Measurements from ENCODE around the gene POMT2.
"Not testable (repeated sequence)": the region's sequence is repeated elsewhere in the genome, so short reads cannot be mapped to it uniquely, and the experiment has no call there.

Gene POMT2

GRCh38 chr14:77340389-77340788 lies 19.7 kb upstream of the POMT2 start:
- DNase-seq (ENCODE audit: extremely low spot score): no peak
- ChIA-PET POLR2A (no interaction called here), CTCF (no interaction called here)
- TF ChIP-seq FOXA1 (IDR thresholded peaks at IDR 0.05): no peak
- TF ChIP-seq LEF1 (IDR thresholded peaks at IDR 0.05; ENCODE audit: borderline replicate concordance): no peak
- TF ChIP-seq NFRKB (IDR thresholded peaks at IDR 0.05): no peak
- no peak for TF ChIP-seq BHLHE40 (IDR thresholded peaks at IDR 0.05; ENCODE audit: borderline replicate concordance)
- no peak for TF ChIP-seq CTBP1 (IDR thresholded peaks at IDR 0.05; ENCODE audit: borderline replicate concordance)
- no peak for TF ChIP-seq FOXM1 (IDR thresholded peaks at IDR 0.05; ENCODE audit: borderline replicate concordance)
- no peak for TF ChIP-seq ZNF384 (IDR thresholded peaks at IDR 0.05)
- no peak for TF ChIP-seq L3MBTL2 (conservative IDR thresholded peaks at IDR 0.05)
- TF ChIP-seq FOXK2 (IDR thresholded peaks at IDR 0.05): no peak
- TF ChIP-seq ELF4 (IDR thresholded peaks at IDR 0.05): no peak
- TF ChIP-seq TARDBP (IDR thresholded peaks at IDR 0.05): no peak
- TF ChIP-seq PKNOX1 (IDR thresholded peaks at IDR 0.05): no peak
- TF ChIP-seq ARNT (IDR thresholded peaks at IDR 0.05): no peak

- POLR2A ChIA-PET: interaction anchor here (1.0 kb wide), 1 partner anchor 11 kb away, joined by 4 read pairs; no protein-coding TSS in a partner anchor
- TF ChIP-seq NFRKB (IDR thresholded peaks at IDR 0.05) (no peak), LEF1 (IDR thresholded peaks at IDR 0.05; ENCODE audit: borderline replicate concordance) (no peak), ARNT (IDR thresholded peaks at IDR 0.05) (no peak), SUZ12 (IDR thresholded peaks at IDR 0.05) (no peak)
- DNase-seq (ENCODE audit: extremely low spot score): no peak
- CTCF ChIA-PET: interaction anchor here (1.4 kb wide), 1 partner anchor 23 kb away, joined by 3 read pairs; no protein-coding TSS in a partner anchor
These were observed 18.7 kb upstream of the POMT2 start for GRCh38 chr14:77339407-77339806.

GRCh38 chr14:77338302-77338701 lies 17.6 kb upstream of the POMT2 start:
- CTCF ChIA-PET: interaction anchor here (0.6 to 1.4 kb wide), 2 partner anchors 22 to 186 kb away, joined by 3 read pairs; no protein-coding TSS in a partner anchor

GRCh38 chr14:77337880-77338279 lies 17.2 kb upstream of the POMT2 start:
- ChIA-PET CTCF (interaction anchor here (0.6 kb wide), 1 partner anchor 186 kb away, joined by 3 read pairs; no protein-coding TSS in a partner anchor), POLR2A (no interaction called here)
- no peak for TF ChIP-seq ZNF384 (IDR thresholded peaks at IDR 0.05)
- no peak for TF ChIP-seq ARNT (IDR thresholded peaks at IDR 0.05)
- no peak for TF ChIP-seq L3MBTL2 (conservative IDR thresholded peaks at IDR 0.05)
- no peak for TF ChIP-seq FOXM1 (IDR thresholded peaks at IDR 0.05; ENCODE audit: borderline replicate concordance)
- TF ChIP-seq PKNOX1 (IDR thresholded peaks at IDR 0.05): no peak
- no peak for TF ChIP-seq CTBP1 (IDR thresholded peaks at IDR 0.05; ENCODE audit: borderline replicate concordance)
- TF ChIP-seq BHLHE40 (IDR thresholded peaks at IDR 0.05; ENCODE audit: borderline replicate concordance): no peak
- no peak for TF ChIP-seq ELF4 (IDR thresholded peaks at IDR 0.05)
- TF ChIP-seq HDGF (IDR thresholded peaks at IDR 0.05; ENCODE audit: borderline replicate concordance): no peak
- TF ChIP-seq FOXK2 (IDR thresholded peaks at IDR 0.05): no peak
- TF ChIP-seq FOXA1 (IDR thresholded peaks at IDR 0.05): no peak
- TF ChIP-seq SP1 (IDR thresholded peaks at IDR 0.05): no peak
- no peak for TF ChIP-seq LEF1 (IDR thresholded peaks at IDR 0.05; ENCODE audit: borderline replicate concordance)
- TF ChIP-seq TARDBP (IDR thresholded peaks at IDR 0.05): no peak
- no peak for TF ChIP-seq SUZ12 (IDR thresholded peaks at IDR 0.05)
- no peak for TF ChIP-seq NFRKB (IDR thresholded peaks at IDR 0.05)
- DNase-seq (ENCODE audit: extremely low spot score): no peak

More at GRCh38 chr14:77338302-77338701, 17.6 kb upstream of the POMT2 start:
- TF ChIP-seq FOXK2 (IDR thresholded peaks at IDR 0.05) (no peak), HDGF (IDR thresholded peaks at IDR 0.05; ENCODE audit: borderline replicate concordance) (no peak), ZNF384 (IDR thresholded peaks at IDR 0.05) (no peak), CTBP1 (IDR thresholded peaks at IDR 0.05; ENCODE audit: borderline replicate concordance) (no peak), ELF4 (IDR thresholded peaks at IDR 0.05) (no peak), ARNT (IDR thresholded peaks at IDR 0.05) (no peak), FOXM1 (IDR thresholded peaks at IDR 0.05; ENCODE audit: borderline replicate concordance) (no peak), TARDBP (IDR thresholded peaks at IDR 0.05) (no peak), BHLHE40 (IDR thresholded peaks at IDR 0.05; ENCODE audit: borderline replicate concordance) (no peak), FOXA1 (IDR thresholded peaks at IDR 0.05) (no peak), SUZ12 (IDR thresholded peaks at IDR 0.05) (no peak), LEF1 (IDR thresholded peaks at IDR 0.05; ENCODE audit: borderline replicate concordance) (no peak), L3MBTL2 (conservative IDR thresholded peaks at IDR 0.05) (no peak), SP1 (IDR thresholded peaks at IDR 0.05) (no peak), NFRKB (IDR thresholded peaks at IDR 0.05) (no peak)
- DNase-seq (ENCODE audit: extremely low spot score): no peak
- POLR2A ChIA-PET: no interaction called here

GRCh38 chr14:77337255-77337654 lies 16.6 kb upstream of the POMT2 start:
- DNase-seq (ENCODE audit: extremely low spot score); POLR2A ChIA-PET: not testable (repeated sequence)
- CTCF ChIA-PET: interaction anchor here (0.7 to 0.8 kb wide), 2 partner anchors 16 to 155 kb away, joined by 6 to 8 read pairs; no protein-coding TSS in a partner anchor

- POLR2A ChIA-PET: interaction anchor here (0.8 to 1.2 kb wide), 2 partner anchors 14 to 15 kb away, joined by 3 to 4 read pairs; partner anchors contain the start of genes GSTZ1 and POMT2
- CTCF ChIA-PET: no interaction called here
- no peak for DNase-seq (ENCODE audit: extremely low spot score)
- TF ChIP-seq SP1 (IDR thresholded peaks at IDR 0.05): no peak
- no peak for TF ChIP-seq ARNT (IDR thresholded peaks at IDR 0.05)
- TF ChIP-seq NFRKB (IDR thresholded peaks at IDR 0.05): no peak
- TF ChIP-seq ELF4 (IDR thresholded peaks at IDR 0.05): no peak
- TF ChIP-seq PKNOX1 (IDR thresholded peaks at IDR 0.05): no peak
- TF ChIP-seq BHLHE40 (IDR thresholded peaks at IDR 0.05; ENCODE audit: borderline replicate concordance): no peak
- no peak for TF ChIP-seq TARDBP (IDR thresholded peaks at IDR 0.05)
- TF ChIP-seq FOXA1 (IDR thresholded peaks at IDR 0.05): no peak
- no peak for TF ChIP-seq L3MBTL2 (conservative IDR thresholded peaks at IDR 0.05)
- no peak for TF ChIP-seq FOXK2 (IDR thresholded peaks at IDR 0.05)
- no peak for TF ChIP-seq HDGF (IDR thresholded peaks at IDR 0.05; ENCODE audit: borderline replicate concordance)
- TF ChIP-seq SUZ12 (IDR thresholded peaks at IDR 0.05): no peak
- no peak for TF ChIP-seq FOXM1 (IDR thresholded peaks at IDR 0.05; ENCODE audit: borderline replicate concordance)
- TF ChIP-seq CTBP1 (IDR thresholded peaks at IDR 0.05; ENCODE audit: borderline replicate concordance): no peak
These were observed 14.9 kb upstream of the POMT2 start for GRCh38 chr14:77335576-77335975.

Measured in HEK293T (cell line).